ENCODE measurements around the gene LHX3. TPM values are rescaled to one million over a fixed set of nuclear protein-coding genes. Genes with fewer than 3 reads are reported as not detected.

LHX3 gene
- polyA plus RNA-seq, 2 of the 4 experiments (the other 2 are of a cell fraction): 0.03 TPM; not detected in 1

- 48% methylated on average over 17 of the region's 35 CpGs for WGBS (ENCODE audit: missing lambda C conversion rate)
- H3K4me1 ChIP-seq: peaks cover 20% of the 10 kb centered on the region
- POLR2A ChIA-PET: no interaction called here
Measured at GRCh38 chr9:136197084-136197875, 7.6 kb downstream of the LHX3 start.

GRCh38 chr9:136196404-136197083, 8.4 kb downstream of the LHX3 start:
- peaks cover 17% of the 10 kb centered on the region for H3K4me1 ChIP-seq
- no peak for ATAC-seq
- 13% methylated on average over 13 of the region's 16 CpGs for WGBS (ENCODE audit: missing lambda C conversion rate)
- ChIA-PET CTCF (interaction anchor here (0.6 to 1.4 kb wide), 7 partner anchors 10 to 225 kb away, joined by 3 to 9 read pairs (median 3); no protein-coding TSS in a partner anchor), POLR2A (interaction anchor here (0.6 kb wide), 1 partner anchor 15 kb away, joined by 3 read pairs; no protein-coding TSS in a partner anchor)
- no peak for DNase-seq (ENCODE audit: low read depth in 1 of 2, low spot score in 1 of 2)
- H3K4me2 ChIP-seq: no peak overlapping the region
- H3K4me3 ChIP-seq: no peak overlapping the region
- H3K27ac ChIP-seq: no peak overlapping the region
- H3K9me3 ChIP-seq: no peaks in the 10 kb centered on the region
- FAIRE-seq: no peak
- TF ChIP-seq ZNF302 (CRISPR knock-in tag; IDR thresholded peaks at IDR 0.05) (no peak), PHF8 (IDR thresholded peaks at IDR 0.05; ENCODE audit: borderline replicate concordance, low read depth) (no peak), FOXS1 (CRISPR knock-in tag; IDR thresholded peaks at IDR 0.05) (no peak), CTCF (IDR thresholded peaks at IDR 0.05) (no peak), RNF2 (IDR thresholded peaks at IDR 0.05; ENCODE audit: borderline replicate concordance, low read depth) (no peak), EHF (CRISPR knock-in tag; IDR thresholded peaks at IDR 0.05) (no peak), NFE2L2 (conservative IDR thresholded peaks at IDR 0.05; ENCODE audit: low read length) (no peak), HMGXB4 (CRISPR knock-in tag; IDR thresholded peaks at IDR 0.05; ENCODE audit: borderline replicate concordance) (no peak), CBX8 (IDR thresholded peaks at IDR 0.05) (no peak), MYC (IDR thresholded peaks at IDR 0.05; ENCODE audit: borderline replicate concordance, low read length) (no peak), JUNB (IDR thresholded peaks at IDR 0.05) (no peak), RAD21 (conservative IDR thresholded peaks at IDR 0.05 in 1 of 2, IDR thresholded peaks at IDR 0.05 in 1 of 2) (no peak), CHD2 (IDR thresholded peaks at IDR 0.05; ENCODE audit: low read length, partially characterized antibody) (no peak), KDM5A (IDR thresholded peaks at IDR 0.05) (no peak), BCL3 (IDR thresholded peaks at IDR 0.05) (no peak), FOSB (CRISPR knock-in tag; IDR thresholded peaks at IDR 0.05) (no peak), POLR2A (IDR thresholded peaks at IDR 0.05; ENCODE audit: low read length) (no peak)

More at GRCh38 chr9:136197084-136197875, 7.6 kb downstream of the LHX3 start:
- TF ChIP-seq KDM5A (IDR thresholded peaks at IDR 0.05) (no peak), SMC3 (IDR thresholded peaks at IDR 0.05) (no peak), POLR2A (IDR thresholded peaks at IDR 0.05; ENCODE audit: low read length) (no peak), ZSCAN20 (CRISPR knock-in tag; IDR thresholded peaks at IDR 0.05) (no peak), FOSL2 (IDR thresholded peaks at IDR 0.05) (no peak), FOSL2 (CRISPR knock-in tag; IDR thresholded peaks at IDR 0.05) (no peak), ELK1 (IDR thresholded peaks at IDR 0.05; ENCODE audit: low read depth, low read length) (no peak), EP300 (IDR thresholded peaks at IDR 0.05) (no peak), HMGXB4 (CRISPR knock-in tag; IDR thresholded peaks at IDR 0.05; ENCODE audit: borderline replicate concordance) (no peak), CBX8 (IDR thresholded peaks at IDR 0.05) (no peak), CBX2 (IDR thresholded peaks at IDR 0.05; ENCODE audit: borderline replicate concordance, low read depth) (no peak), GATA3 (IDR thresholded peaks at IDR 0.05; ENCODE audit: borderline replicate concordance) (no peak), HOXB13 (CRISPR knock-in tag; IDR thresholded peaks at IDR 0.05; ENCODE audit: low read depth) (no peak), JUN (IDR thresholded peaks at IDR 0.05) (no peak), BHLHE40 (IDR thresholded peaks at IDR 0.05; ENCODE audit: low read depth, low read length) (no peak), NFE2L2 (conservative IDR thresholded peaks at IDR 0.05; ENCODE audit: low read length) (no peak)
- no peak overlapping the region for H3K27ac ChIP-seq
- no peak for FAIRE-seq
- no peak for DNase-seq (ENCODE audit: low read depth in 1 of 2, low spot score in 1 of 2)
- no peak for ATAC-seq
- H3K4me3 ChIP-seq: no peak overlapping the region
- H3K9me3 ChIP-seq: no peaks in the 10 kb centered on the region
- H3K4me2 ChIP-seq: no peak overlapping the region
- CTCF ChIA-PET: interaction anchor here (0.6 to 1.4 kb wide), 6 partner anchors 11 to 226 kb away, joined by 3 to 6 read pairs (median 3); no protein-coding TSS in a partner anchor
